SKM-1 (cell line): ENCODE results near the gene LRP1B.

Experiments used
- DNase-seq: peaks from one replicate; lab custom pipeline; 2025; ENCODE audit not compliant: unreplicated experiment; lab: John Stamatoyannopoulos, UW

Gene LRP1B

GRCh38 chr2:141348481-141348880, 782.3 kb downstream of the LRP1B start:
- no peak for DNase-seq

DNA sequence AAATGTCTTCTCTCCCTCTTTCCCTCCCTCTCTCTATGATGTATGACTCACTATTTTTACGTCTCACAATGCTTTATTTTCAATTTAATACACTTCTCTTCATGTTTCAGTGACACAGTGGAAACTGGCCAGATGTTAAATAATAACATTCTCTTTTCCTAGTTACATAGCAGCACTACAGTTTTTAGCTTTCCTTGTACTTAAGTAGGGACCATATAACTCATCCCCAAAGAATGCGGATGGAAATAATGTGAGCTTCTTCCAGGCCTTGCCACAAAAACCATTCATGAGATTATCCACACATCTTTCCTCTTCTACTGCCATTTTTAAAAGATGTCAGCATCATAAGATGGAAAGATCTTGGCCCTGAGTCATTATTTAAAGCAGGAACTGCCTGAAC, 789.4 kb downstream of the LRP1B start:
- no peak for DNase-seq

DNA sequence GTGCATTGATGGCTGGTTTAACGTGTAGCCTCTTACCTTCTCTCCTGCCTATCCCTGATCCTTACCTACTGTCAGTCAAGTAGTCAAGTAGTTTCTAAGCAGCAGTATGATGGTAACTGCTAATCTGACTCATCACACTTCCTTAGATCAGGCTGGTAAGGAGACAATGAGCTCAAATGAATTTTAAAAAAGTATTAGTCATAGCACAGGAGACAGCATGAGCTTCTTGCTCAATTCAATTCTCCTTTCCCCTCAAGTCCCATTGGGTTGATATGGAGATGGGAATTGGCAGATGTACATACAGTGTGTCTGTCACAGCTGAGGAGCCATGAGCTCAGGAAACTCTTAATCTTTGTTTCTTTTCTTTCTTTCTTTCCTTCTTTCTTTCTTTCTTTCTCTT, 799.7 kb downstream of the LRP1B start:
- DNase-seq, result no peak

- no peak for DNase-seq
Observed at GRCh38 chr2:141329964-141330363, 800.9 kb downstream of the LRP1B start.

GRCh38 chr2:141323571-141323970, 807.2 kb downstream of the LRP1B start:
- DNase-seq, result no peak

DNA sequence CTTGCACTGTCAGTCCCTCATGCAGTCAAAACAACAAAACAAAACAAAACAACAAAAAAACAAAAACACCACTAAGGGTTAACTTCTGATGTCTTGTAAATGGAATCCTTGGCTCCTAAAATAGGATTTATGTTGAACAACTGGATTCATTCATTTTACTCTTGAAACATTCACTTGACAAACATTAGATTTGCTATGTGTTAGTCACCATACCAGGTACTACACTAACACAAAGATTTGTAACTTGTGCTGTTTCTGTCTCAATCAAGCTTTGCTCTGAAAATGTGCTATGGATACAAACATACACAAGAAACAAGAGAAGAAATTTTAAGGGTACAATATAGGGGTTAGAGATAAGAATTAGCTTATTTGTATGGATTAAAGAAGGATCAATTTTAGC, 812.8 kb downstream of the LRP1B start:
- DNase-seq, result no peak

GRCh38 chr2:141316606-141317005, 814.2 kb downstream of the LRP1B start:
- DNase-seq, result no peak

DNA sequence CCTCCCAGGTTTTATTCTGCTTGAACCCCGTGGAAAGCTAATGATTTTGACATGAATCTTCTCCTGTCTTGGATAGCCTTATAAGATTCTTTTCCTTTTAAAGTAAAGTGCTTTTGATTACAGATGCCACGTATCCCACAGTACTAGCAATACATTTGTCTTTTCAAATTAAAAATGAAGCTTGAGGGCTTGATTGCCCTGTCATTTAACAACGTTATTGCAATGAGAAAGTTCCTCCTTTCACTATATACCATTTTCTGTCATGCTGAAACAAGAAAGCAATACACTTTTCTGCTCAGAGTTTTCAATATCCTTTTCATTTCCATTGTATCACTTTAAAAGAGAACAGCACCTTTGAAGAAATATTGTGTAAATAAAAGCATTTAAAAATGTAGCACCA, 814.7 kb downstream of the LRP1B start:
- no peak for DNase-seq

DNA sequence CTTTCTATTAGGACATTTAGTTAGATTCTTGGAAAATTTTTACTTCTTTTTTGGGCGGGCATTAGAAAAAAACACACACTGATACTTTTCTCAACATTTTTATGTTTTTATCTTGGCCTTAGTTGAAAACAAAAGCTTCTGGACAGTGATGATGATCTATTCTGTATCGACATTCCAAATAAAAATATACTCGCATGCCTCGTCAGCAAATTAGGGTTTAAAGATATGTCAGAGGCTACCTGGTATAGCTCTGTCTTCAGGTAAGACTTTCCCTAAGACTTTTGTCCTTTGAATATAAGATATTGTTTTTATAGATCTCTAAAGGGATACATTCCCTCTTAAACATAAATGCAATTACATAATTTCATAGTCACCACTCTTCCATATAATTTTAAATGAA, 816.8 kb downstream of the LRP1B start:
- DNase-seq, result no peak

DNA sequence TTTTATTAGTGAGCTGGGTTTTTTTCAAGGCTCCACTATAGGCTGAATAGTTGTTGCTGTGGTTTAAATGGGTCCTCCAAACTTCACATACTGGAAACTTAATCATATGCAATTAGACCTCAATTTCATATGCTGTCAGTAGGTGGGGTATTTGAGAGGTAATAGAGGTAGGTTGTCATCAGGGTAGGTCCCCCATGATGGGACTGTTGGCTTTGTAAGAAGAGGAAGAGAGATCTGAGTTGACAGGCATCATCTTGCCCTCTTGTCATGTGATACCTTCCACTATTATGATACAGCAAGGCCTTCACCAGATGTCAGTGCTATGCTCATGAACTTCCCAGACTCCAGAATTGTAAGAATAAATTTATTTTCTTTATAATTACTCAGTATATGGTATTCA, 819.4 kb downstream of the LRP1B start:
- no peak for DNase-seq

DNA sequence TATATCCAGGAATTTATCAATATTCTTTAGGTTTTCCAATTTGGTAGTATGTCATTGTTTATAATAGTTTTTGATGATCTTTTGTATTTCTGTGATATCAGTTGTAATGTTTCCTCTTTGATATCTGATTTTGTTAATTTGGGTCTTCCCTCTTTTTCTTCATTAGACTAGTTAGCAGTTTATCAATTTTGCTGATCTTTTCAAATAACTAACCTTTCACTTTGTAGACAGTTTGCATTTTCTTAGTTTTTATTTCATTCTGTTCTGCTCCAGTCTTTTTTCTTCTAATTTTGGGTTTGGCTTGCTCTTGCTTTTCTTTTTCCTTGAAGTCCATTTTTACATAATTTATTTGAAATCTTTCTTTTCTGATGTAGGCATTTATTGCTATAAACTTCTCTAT, 824.4 kb downstream of the LRP1B start:
- no peak for DNase-seq

DNA sequence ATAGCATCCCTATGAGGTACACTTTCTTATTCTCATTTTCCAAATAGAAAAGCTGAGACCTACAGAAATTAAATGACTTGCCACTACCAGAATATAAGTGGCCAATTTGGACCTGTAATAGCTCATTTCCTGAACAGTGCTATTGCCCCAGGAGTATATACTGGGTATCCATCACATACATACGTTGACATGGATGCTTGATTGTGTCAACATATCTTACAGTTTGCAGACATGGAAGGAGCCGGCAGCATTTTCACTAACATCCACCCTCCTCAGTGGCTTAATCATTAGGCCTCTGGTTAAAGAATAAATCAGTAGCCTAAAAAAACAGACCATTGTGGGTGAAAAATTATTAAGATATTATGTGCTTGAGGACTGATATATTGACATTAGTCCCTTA, 829.3 kb downstream of the LRP1B start:
- no peak for DNase-seq

- DNase-seq, result no peak
Observed at GRCh38 chr2:141280037-141280436, 850.8 kb downstream of the LRP1B start.

DNA sequence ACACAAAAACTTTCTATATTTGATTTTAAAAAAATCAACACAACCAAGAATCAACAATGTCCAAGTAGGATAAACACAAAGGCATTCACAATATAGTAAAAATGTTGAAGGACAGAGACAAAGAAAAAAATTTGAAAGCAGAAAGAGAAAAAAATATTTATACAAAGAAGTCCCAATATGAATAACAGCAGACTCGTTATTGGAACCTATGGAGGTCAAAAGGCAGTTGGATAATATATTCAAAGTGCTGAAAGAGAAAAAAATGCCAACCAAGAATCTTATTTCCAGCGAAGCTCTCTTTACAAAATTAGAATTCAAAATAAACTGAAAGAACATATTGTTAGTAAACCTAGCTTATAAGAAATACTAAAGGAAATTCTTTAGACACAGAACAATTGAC, 859.5 kb downstream of the LRP1B start:
- DNase-seq, result no peak

GRCh38 chr2:141264848-141265247, 866.0 kb downstream of the LRP1B start:
- DNase-seq, result no peak

DNA sequence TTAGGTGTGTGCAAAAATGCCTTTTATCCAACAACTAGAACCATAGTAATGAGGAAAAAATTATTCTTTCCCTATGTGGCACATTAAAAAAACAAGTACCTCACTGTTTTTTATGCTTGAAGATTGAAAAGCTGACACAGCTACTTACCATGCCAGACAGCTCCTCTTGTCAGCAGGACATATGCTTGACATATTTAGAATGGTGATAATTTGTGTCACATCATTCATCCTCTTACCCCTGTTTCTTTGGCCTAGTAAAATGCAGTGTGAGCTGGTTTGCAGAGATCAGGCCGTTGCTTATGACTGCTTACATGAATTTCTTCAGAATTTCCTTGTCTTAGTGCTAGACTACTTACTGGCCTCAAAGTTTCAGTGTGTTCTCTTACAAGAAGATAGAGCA, 869.9 kb downstream of the LRP1B start:
- DNase-seq, result no peak

GRCh38 chr2:141259683-141260082, 871.1 kb downstream of the LRP1B start:
- no peak for DNase-seq

DNA sequence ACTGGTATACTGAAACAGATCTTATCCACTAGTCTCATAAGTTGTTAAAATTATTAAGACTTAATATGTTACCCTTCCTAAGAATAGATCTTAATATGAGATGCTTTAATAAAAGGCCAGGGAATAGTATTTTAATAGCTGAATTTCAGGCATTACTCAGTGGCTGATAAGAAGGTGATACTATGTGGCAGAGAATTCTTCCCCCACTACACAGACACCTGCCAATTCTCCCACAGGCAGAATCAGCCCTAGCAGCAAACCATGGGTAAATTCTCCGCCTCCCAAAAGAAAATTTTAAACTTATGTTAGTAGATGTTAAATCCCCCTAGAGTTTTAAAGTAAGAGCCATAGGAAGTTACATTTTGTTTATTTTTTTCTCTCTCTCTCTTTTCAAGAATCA, 888.8 kb downstream of the LRP1B start:
- DNase-seq, result no peak

- no peak for DNase-seq
Observed at GRCh38 chr2:141226560-141226959, 904.3 kb downstream of the LRP1B start.

DNA sequence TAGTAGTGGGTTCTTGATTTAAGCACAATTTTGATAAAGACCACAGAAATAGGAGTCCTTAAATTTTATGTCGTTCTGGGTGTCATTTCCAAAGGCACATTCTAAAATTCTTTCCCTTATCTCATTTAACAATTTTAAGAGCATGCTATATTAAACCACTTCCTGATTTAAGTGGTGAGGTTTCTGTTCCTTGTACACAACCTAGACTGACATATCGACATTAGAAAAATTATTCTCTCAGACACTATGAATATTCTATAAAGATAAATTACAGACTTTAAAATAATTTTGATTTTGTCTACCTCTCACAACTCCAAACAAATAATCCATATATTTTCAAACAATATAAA, 923.8 kb downstream of the LRP1B start:
- DNase-seq, result no peak

- DNase-seq, result no peak
Observed at GRCh38 chr2:141201016-141201565, 929.7 kb downstream of the LRP1B start.

GRCh38 chr2:141200191-141200590, 930.6 kb downstream of the LRP1B start:
- no peak for DNase-seq

DNA sequence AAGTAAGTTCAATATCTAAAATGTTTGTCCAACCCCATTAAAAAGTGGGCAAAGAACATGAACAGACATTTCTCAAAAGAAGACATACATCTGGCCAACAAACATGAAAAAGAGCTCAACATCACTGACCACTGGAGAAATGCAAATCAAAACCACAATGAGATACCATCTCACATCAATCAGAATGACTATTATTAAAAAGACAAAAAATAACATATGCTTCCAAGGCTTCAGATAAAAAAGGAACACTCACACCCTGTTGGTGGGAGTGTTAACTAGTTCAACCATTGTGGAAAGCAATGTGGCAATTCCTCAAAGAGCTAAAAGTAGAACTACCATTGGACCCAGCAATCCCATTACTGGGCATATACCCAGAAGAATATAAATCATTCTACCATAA, 931.1 kb downstream of the LRP1B start:
- no peak for DNase-seq

GRCh38 chr2:141195087-141195486, 935.7 kb downstream of the LRP1B start:
- no peak for DNase-seq
